Right lobe of liver (tissue), 6 donors: ENCODE data around the gene PAFAH2. TPM values are rescaled to one million over a fixed set of nuclear protein-coding genes. Genes with fewer than 3 reads are reported as not detected.

Experiments
- ATAC-seq, 4 donors: fragments of 200-7000 bp; cut with Tn5 transposase; one replicate each; pipeline ENCODE4 v1.9.1; 2020; ENCODE audit warnings: mild to moderate bottlenecking in 4 of 4, moderate library complexity in 4 of 4
- DNase-seq, 3 donors: peaks; one replicate each; pipeline ENCODE4 v3.0.0-alpha.2; 2020
- H3K27ac ChIP-seq, 3 donors: fragments of 200-600 bp; one replicate each; pipeline ENCODE4 v1.8.0; 2022
- H3K27me3 ChIP-seq, 2 donors: fragments of 200-600 bp; one replicate each; pipeline ENCODE4 v1.8.0; 2022
- H3K36me3 ChIP-seq, 4 donors: fragments of 200-600 bp; sonication (generic) in 1 of 4; one replicate each; pipeline versions ENCODE4 v1.5.1 to v1.8.0; 2017 to 2022; ENCODE audit warnings: control low read depth in 1 of 4
- H3K4me1 ChIP-seq, 4 donors: fragments of 200-600 bp; sonication (generic) in 1 of 4; one replicate each; pipeline versions ENCODE4 v1.5.1 to v1.8.0; 2017 to 2022; ENCODE audit warnings: control low read depth in 1 of 4
- H3K4me3 ChIP-seq, 3 donors: fragments of 200-600 bp; one replicate each; pipeline ENCODE4 v1.8.0; 2022
- H3K9me3 ChIP-seq, 4 donors: fragments of 200-600 bp; sonication (generic) in 1 of 4; one replicate each; pipeline versions ENCODE4 v1.5.1 to v1.8.0; 2017 to 2022; ENCODE audit warnings: control low read depth in 1 of 4
- CTCF ChIP-seq, 4 donors: fragments of 200-600 bp in 3 of 4; fragments of 450-650 bp in 1 of 4; IDR thresholded peaks; one replicate each; pipeline versions ENCODE4 v1.5.1 to v1.8.0; 2016 to 2022; ENCODE audit warnings: antibody characterized with exemption in 4 of 4, mild to moderate bottlenecking in 2 of 4
- POLR2A ChIP-seq: fragments of 450-650 bp; IDR thresholded peaks from one replicate; pipeline ENCODE4 v1.6.1; 2017; ENCODE audit warnings: antibody characterized with exemption, mild to moderate bottlenecking
- WGBS: methylation state at CpG from one replicate; pipeline ENCODE4 v1.1.6; 2018; ENCODE audit warnings: low coverage, low lambda C conversion rate; ENCODE audit not compliant: insufficient coverage; ENCODE audit errors: missing lambda C conversion rate; 5-methylcytosine and 5-hydroxymethylcytosine counted together
- intact Hi-C, 2 donors: fragments of 100-400 bp; cut with DNase I; formaldehyde crosslinking; loops; one replicate each; pipeline versions ENCODE4 v1.11.2 to v1.14.1; 2022
- total RNA-seq, 6 experiments: library from RNA; depleted of rRNA in 2 of 6; stranded (reverse); fragments of >200 nt in 2 of 6; fragmentation: NEBNext Ultra II Directional in 3 of 6; extraction: Animal tissue kit (Norgen Biotek cat#: 25700) in 3 of 6; gene quantifications; one replicate each; pipeline versions ENCODE4 v1.1.0 to v1.2.4, GENCODE V29; 2016 to 2023
- donor health status: DM: no; HTN: yes; CAD: no.
- donor health status: DM: no; HTN: no; CAD: no.
- donor health status: DM: no; HTN: no; CAD: no.
- donor health status: DM: no; HTN: yes; CAD: no.
- donor health status: DM: no; HTN: yes; CAD: no.

Gene PAFAH2
- total RNA-seq, 6 experiments from 2014 or later: 13.2 to 25.2 (median 18.6) TPM

GRCh38 chr1:25996966-25997827 is 666 bp downstream of the PAFAH2 start:
- H3K27ac ChIP-seq: peak overlapping the region; percentile 64 to 81 (median 78)
- H3K9me3 ChIP-seq: no peaks in the 10 kb centered on the region
- H3K27me3 ChIP-seq: no peaks in the 10 kb centered on the region
- DNase-seq (no peak), ATAC-seq (peak; percentile 2 to 45 (median 29))
- 0% methylated on average over 13 of the region's 13 CpGs for WGBS
- peak overlapping the region; percentile 54 to 81 (median 80) for H3K4me3 ChIP-seq
- peaks cover 0 to 6% (median 0%) of the 10 kb centered on the region in 4 donors for H3K36me3 ChIP-seq
- intact Hi-C loops: loop anchor here (5.0 kb wide), 2 partner anchors 100 to 160 kb away; no protein-coding TSS in a partner anchor
- TF ChIP-seq POLR2A (peak; percentile 27), CTCF (IDR thresholded peaks at IDR 0.05) (no peak)
- peaks cover 0 to 14% (median 4%) of the 10 kb centered on the region in 4 donors for H3K4me1 ChIP-seq

GRCh38 chr1:25994402-25995150 is 3.3 kb downstream of the PAFAH2 start:
- no peak for DNase-seq
- H3K27ac ChIP-seq: no peak overlapping the region
- WGBS: 93% methylated on average over 2 of the region's 3 CpGs
- peaks cover 0 to 6% (median 0%) of the 10 kb centered on the region in 4 donors for H3K36me3 ChIP-seq
- no peaks in the 10 kb centered on the region for H3K9me3 ChIP-seq
- H3K4me3 ChIP-seq: no peak overlapping the region
- H3K4me1 ChIP-seq: peaks cover 0 to 14% (median 4%) of the 10 kb centered on the region in 4 donors
- H3K27me3 ChIP-seq: no peaks in the 10 kb centered on the region
- no peak for ATAC-seq
- intact Hi-C loops: loop anchor here (5.0 kb wide), 2 partner anchors 97 to 157 kb away; no protein-coding TSS in a partner anchor
- TF ChIP-seq CTCF (IDR thresholded peaks at IDR 0.05): no peak
- no peak for TF ChIP-seq POLR2A

- H3K4me1 ChIP-seq: peaks cover 0 to 10% (median 4%) of the 10 kb centered on the region in 4 donors
- H3K27me3 ChIP-seq: no peaks in the 10 kb centered on the region
- H3K9me3 ChIP-seq: no peaks in the 10 kb centered on the region
- intact Hi-C loops: no loop called here
- peaks cover 0 to 10% (median 0%) of the 10 kb centered on the region in 4 donors for H3K36me3 ChIP-seq
- TF ChIP-seq POLR2A (no peak), CTCF (IDR thresholded peaks at IDR 0.05) (no peak)
- 83% methylated on average over 7 of the region's 8 CpGs for WGBS
- ATAC-seq (no peak), DNase-seq (no peak)
- no peak overlapping the region for H3K27ac ChIP-seq
- H3K4me3 ChIP-seq: no peak overlapping the region
Measured at GRCh38 chr1:25993197-25993951, 4.5 kb downstream of the PAFAH2 start.

DNA sequence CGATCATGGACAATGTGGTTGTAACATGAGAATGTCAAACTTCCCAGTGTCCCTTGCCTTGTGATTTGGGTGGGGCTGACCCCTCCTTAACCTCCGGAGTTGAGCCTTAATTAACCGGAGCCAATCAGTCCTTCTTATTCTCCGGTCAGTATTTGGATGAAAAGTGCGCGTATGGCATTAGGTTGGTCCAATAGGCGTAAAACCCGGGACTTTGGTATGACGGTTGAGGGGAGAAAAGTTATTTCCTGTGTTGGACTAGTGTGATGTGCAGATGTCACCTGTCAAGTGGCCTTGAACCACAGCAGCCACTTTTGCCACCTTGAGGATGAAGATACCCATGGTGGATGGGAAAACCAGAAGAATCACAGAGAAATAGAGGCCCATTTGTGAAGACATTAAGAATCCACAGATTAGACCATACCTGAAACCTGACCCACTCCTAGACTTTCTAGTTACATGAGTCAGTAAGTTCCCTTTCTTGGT is 5.1 kb downstream of the PAFAH2 start:
- intact Hi-C loops: no loop called here
- peaks cover 0 to 13% (median 0%) of the 10 kb centered on the region in 4 donors for H3K36me3 ChIP-seq
- 90% methylated on average over 9 of the region's 9 CpGs for WGBS
- no peaks in the 10 kb centered on the region for H3K9me3 ChIP-seq
- no peak for ATAC-seq
- no peak overlapping the region for H3K27ac ChIP-seq
- H3K4me3 ChIP-seq: no peak overlapping the region
- TF ChIP-seq CTCF (IDR thresholded peaks at IDR 0.05): no peak
- no peak for TF ChIP-seq POLR2A
- no peak for DNase-seq
- H3K27me3 ChIP-seq: no peaks in the 10 kb centered on the region
- peaks cover 0 to 8% (median 3%) of the 10 kb centered on the region in 4 donors for H3K4me1 ChIP-seq
